GM12892 (cell line): ENCODE data around the gene HLA-DPB1.

Experiments
- DNase-seq: peaks from one replicate; pipeline ENCODE4 v3.0.0; 2011; ENCODE audit not compliant: insufficient read length
- FAIRE-seq: peaks from 2 replicates; lab custom pipeline; 2011; peaks lifted over from hg19 to GRCh38; lab: Jason Lieb, UNC
- POLR2A ChIP-seq: IDR thresholded peaks from 2 replicates; pipeline ENCODE4 v1.6.1; 2011; ENCODE audit warnings: low read depth, low read length, control low read depth
- POLR2AphosphoS5 ChIP-seq: IDR thresholded peaks from 2 replicates; pipeline ENCODE4 v1.6.1; 2011; ENCODE audit warnings: low read depth, low read length, control low read depth
- TAF1 ChIP-seq: IDR thresholded peaks from 2 replicates; pipeline ENCODE4 v1.6.1; 2011; ENCODE audit warnings: low read depth, mild to moderate bottlenecking, control low read depth, low read length, borderline replicate concordance

HLA-DPB1 gene

DNA sequence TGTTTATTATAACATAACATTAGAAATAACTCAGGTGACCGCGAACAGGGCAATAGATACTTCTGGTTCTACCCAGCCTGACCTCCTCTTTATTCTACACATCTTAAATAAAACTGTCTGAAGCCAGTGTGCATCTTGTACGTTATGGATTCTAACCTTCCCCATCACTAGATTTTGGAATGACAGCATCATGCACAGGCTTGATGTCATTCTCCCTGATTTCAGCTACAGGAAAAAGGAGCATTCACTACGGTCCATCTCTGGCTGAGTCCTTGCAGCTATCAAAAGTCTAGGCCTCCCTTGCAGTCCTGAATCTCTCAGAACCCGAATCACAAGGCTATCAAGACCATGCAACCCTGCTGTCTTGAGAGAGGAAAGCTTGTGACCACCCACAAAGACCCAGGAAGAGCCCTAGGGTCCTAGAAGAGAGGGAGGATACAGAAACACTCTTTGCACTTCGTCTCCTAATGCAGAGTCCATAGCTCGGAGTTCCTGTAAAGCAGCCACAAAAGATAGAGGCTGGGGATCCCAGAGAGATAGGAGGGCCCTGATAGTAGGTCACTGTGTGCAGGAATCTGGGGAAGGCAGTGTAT, 3.2 kb upstream of the HLA-DPB1 start:
- DNase-seq (no peak), FAIRE-seq (peak; percentile 91)
- TF ChIP-seq TAF1 (no peak), POLR2AphosphoS5 (peak; percentile 89), POLR2A (peak; percentile 65)

DNA sequence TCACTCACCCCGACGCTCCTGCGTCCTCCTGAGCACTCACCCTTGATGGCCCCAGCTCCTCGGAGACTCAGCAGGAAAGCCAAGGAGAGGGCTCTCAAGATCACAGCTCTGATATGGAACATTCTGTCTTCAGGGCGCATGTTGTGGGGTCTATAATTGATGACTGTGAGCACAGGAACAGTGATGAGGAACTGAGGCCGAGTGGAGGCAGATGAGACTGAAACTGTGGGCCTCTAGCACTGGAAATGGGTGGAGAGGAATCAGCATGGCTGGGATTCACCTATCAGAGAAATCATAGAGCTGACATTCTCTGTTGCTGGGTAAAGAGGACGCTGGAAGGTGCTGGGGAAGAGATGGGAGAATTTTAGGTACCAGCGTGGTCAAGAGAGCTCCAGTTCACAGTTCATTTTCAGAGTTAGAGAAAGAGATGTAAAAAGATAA, 2.3 kb upstream of the HLA-DPB1 start, which contains the start of gene HLA-DPA1:
HLA-DPA1 (minus strand) TSS at position 219 of the 441 bp plus-strand sequence.
- TF ChIP-seq TAF1 (peak; percentile 100), POLR2A (peak; percentile 99), POLR2AphosphoS5 (peak; percentile 99)
- DNase-seq = peak; percentile 43
- peak; percentile 99 for FAIRE-seq

DNA sequence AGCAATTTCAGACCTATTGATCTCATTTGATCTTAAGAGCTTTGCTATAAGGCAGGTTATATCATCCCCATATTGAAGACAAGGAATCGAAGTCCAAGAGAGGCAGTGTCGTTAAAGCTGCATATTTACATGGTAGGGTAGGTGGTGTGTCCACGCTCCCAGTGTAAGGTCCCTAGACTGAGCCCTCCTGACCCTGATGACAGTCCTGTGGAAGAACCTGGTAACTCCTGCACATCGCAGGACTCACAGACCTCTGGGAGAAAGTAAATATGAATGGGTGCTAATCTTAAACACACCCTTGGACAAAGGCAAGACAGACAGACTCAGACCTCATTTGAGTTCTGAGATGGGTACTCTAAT, 602 bp upstream of the HLA-DPB1 start:
- DNase-seq = no peak
- no peak for TF ChIP-seq TAF1
- FAIRE-seq = peak; percentile 95

DNA sequence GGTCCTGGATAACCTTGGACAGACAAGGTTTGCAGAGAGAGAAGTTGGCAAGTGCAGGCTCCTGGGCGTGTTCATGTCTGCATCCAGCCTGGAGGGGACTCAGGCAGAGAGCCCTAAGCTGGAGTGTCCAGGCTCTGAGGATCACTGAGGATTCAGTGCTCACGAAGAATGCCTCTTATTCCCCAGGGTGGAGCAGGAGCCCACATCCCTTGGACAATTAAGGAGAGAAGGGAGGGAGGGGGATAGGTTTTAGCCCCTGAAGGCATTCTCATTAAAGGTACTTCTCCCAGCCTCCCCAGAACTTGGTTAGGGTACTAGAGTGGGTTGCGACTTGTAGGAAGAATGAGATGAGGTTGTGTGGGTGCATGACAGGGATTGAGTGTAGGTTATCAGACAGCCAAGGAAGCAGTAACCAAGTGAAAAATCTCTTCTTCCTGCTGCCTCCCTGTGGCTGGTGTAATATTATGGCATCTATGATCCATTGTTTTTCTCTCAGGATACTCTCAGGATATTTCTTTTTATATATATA, 680 bp downstream of the HLA-DPB1 start:
- TF ChIP-seq TAF1 (no peak), POLR2AphosphoS5 (peak; percentile 15; the same call in 1 of the 2 replicates)
- FAIRE-seq = peak; percentile 24

DNA sequence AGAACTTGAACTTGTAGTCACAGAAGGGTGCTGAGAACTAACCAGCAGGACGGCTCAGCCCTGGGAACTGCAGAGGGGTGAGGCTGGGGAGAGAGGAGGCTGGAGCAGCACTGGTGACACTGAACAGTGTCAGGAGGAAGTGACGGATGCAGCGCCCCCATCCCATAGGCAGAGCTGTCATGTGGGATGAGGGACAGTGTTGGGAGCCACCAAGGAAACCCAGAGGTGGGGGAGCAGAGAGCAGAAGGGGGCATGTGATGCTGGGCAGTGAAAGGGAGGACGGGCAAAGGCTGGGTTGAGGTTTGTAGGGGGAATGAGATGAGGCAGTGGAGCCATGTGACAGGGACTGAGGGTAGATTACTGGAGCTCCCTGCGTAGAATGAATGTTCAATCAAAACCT, 2.1 kb downstream of the HLA-DPB1 start:
- TF ChIP-seq POLR2A = peak; percentile 74
- peak; percentile 82 for TF ChIP-seq POLR2AphosphoS5
- no peak for TF ChIP-seq TAF1
- DNase-seq = no peak
- peak; percentile 87 for FAIRE-seq

More for the DNA sequence above, 680 bp downstream of the HLA-DPB1 start:
- no peak for DNase-seq

DNA sequence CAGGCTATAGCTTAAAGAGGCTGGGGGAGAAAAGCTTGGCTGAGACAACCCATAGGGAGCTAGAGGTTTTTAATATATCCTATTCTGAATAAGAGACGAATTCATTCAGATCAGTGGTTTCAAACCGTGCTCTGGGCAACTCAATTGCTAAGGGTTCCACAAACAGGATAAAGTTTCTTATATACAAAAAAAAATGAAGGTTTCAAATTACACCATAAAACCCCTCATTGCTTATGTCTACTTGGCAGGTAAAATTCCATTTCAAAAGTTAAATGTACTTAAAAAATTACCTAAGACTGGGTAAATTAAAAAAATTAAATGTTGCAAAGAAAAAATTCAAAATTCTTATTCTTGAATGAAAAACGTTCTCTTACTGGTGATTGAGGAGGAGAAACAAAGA, 2.7 kb downstream of the HLA-DPB1 start:
- DNase-seq (no peak), FAIRE-seq (no peak)
- TF ChIP-seq TAF1 (no peak), POLR2AphosphoS5 (no peak), POLR2A (no peak)

DNA sequence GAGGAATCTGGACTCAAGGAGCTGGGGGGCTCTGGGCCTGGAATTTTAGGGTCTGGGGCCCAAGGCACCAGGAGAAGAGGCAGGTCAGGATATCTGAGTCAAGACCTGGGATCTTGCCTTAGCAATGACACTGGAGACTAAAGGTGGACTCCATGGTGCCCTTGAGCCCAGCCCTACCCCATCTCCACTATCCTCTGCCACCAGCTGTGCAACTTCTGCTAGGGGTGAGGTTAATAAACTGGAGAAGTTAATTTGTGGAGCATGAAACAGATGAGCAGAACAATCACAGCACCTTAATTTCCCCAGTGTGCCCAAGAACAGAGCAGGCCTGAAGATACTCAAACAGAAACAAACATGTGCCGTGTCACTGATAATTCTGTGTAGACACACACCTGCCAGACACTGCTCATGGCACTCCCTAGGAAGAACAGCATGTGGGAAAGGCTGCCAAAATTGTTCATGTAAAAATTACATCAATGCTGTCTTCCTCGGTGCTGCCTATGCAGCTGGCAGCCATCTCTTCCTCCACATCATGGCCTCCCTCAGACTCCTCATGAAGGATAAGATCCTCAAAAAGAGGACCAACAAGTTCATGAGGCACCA, 3.2 kb downstream of the HLA-DPB1 start:
- peak; percentile 27 for FAIRE-seq
- TF ChIP-seq TAF1 = no peak
- TF ChIP-seq POLR2AphosphoS5 = peak; percentile 65
- peak; percentile 63; the same call in 1 of the 2 replicates for TF ChIP-seq POLR2A
- no peak for DNase-seq

DNA sequence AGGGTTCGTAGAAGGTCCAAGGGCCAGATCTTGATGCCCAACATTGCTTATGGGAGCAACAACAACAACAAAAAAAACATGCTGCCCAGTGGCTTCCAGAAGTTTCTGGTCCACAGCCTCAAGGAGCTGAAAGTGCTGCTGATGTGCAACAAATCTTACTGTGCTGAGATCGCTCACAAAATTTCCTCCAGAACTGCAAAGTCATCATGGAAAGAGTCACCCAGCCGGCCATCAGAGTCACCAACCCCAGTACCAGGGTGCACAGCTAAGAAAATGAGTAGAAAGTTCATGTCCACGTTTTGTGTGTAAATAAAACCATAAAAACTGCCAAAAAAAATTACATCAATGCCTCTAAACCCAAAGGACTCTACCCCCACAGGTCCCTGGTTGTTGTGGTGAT, 3.8 kb downstream of the HLA-DPB1 start:
- FAIRE-seq = no peak
- TF ChIP-seq TAF1 = no peak
- no peak for TF ChIP-seq POLR2A
- no peak for TF ChIP-seq POLR2AphosphoS5
- no peak for DNase-seq

DNA sequence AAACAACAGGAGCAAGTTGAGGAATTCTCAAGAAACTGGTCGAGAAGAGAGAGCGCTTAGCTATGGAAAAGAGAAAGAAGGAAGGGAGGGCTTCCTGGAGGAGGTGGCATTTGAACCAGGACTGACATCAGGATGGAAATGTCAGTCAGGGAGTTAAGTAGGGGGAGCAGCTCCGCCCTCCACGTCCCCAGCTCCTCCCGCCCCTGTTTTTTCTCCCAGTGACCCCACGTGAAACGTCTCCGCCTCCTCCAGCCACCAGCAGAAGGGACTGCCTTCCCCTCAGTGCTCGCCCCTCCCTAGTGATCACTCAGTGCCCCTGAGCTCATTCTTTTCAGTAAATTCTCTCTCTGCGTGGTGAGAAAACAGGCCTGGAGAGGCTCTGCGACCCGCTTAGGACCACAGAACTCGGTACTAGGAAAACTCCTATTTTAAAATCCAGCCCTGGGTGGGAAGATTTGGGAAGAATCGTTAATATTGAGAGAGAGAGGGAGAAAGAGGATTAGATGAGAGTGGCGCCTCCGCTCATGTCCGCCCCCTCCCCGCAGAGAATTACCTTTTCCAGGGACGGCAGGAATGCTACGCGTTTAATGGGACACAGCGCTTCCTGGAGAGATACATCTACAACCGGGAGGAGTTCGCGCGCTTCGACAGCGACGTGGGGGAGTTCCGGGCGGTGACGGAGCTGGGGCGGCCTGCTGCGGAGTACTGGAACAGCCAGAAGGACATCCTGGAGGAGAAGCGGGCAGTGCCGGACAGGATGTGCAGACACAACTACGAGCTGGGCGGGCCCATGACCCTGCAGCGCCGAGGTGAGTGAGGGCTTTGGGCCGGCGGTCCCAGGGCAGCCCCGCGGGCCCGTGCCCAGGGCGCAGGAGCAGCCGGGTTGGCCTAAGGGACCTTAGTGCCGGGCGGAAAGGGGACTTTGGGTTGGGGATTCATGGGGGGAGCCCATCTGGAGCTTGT, 4.6 kb downstream of the HLA-DPB1 start:
- DNase-seq (no peak), FAIRE-seq (no peak)
- TF ChIP-seq POLR2A = no peak; the same call in 1 of the 2 replicates
- peak; percentile 79 for TF ChIP-seq POLR2AphosphoS5
- TF ChIP-seq TAF1 = no peak

DNA sequence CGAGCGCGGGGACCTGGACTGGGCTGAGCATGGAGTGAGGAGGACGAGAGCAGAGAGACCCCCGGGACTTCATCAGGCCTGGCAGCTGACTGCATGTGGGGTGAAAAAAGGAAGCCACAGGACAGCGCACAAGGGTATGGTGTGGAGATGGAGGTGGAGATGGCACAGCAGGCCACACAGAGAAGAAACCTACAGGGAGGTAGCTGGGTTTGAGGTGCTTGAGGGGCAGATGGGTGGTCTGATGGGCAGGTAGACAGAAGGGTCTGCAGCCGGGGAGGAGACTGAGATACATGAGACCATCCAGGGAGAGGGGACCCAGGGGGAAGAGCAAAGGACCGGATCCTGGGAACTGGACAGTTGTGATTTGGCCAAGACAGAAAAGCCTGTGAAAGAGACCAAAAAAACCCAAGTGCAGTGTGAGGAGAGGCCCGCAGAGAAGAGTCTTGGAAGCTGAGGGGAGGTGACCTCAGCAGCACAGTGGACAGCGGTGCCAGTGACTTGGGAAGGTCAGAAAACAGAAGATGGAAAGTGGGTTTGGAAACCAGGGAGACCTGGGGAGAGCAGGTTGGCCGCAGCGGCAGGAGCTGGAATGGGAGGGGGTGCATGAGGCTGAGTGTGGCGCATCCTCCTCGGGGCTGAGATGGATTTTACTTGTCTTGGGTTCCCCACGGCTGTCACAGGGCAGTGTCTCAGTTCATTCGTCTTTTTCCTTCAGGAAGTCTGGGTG, 5.5 kb downstream of the HLA-DPB1 start:
- TF ChIP-seq POLR2A = peak; percentile 72
- TF ChIP-seq POLR2AphosphoS5 = peak; percentile 76; the same call in 1 of the 2 replicates
- no peak for TF ChIP-seq TAF1
- DNase-seq (no peak), FAIRE-seq (no peak)
